ENCODE data around the gene SETDB1.
A peak's percentile ranks its signal among the peaks of the same experiment; 100 is the strongest.

The SETDB1 gene

DNA sequence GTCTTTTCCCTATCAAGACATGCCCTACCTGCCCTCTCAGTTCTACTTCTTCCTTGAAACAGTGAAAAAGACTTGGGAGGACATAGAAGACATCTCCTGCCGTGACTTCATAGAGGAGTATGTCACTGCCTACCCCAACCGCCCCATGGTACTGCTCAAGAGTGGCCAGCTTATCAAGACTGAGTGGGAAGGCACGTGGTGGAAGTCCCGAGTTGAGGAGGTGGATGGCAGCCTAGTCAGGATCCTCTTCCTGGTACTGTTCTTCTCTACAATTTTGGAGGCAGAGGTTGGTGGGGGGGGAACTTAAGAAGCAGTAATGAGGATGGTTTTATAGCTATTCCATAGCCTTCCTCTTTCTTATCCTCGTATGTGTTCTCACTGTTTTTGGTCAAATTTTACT, 18.7 kb downstream of the SETDB1 start:
- DNase-seq = no peak

- DNase-seq = no peak
Observed at GRCh38 chr1:150954708-150955107, 28.5 kb downstream of the SETDB1 start.

- no peak for DNase-seq
Observed at GRCh38 chr1:150955280-150955679, 29.1 kb downstream of the SETDB1 start.

DNA sequence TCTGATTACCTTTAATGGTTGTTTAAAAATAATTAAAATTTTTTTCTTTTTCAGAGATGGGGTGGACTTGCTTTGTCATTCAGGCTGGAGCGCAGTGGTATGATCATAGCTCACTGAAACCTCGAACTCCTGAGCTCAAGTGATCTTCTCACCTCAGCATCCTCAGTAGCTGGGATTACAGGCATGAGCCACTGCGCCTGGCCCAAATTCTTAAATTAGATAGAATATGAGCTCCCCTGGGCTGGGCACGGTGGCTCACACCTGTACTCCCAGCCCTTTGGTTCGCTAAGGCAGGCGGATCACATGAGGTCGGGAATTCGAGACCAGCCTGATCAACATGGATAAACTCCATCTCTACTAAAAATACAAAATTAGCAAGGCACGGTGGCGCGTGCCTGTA, 31.5 kb downstream of the SETDB1 start:
- DNase-seq = no peak

- DNase-seq = no peak
Observed at GRCh38 chr1:150960646-150961045, 34.5 kb downstream of the SETDB1 start.

- no peak for DNase-seq
Observed at GRCh38 chr1:150961756-150962155, 35.6 kb downstream of the SETDB1 start.

- DNase-seq = no peak
Observed at GRCh38 chr1:150963321-150964163, 37.4 kb downstream of the SETDB1 start.

GRCh38 chr1:150964164-150964489, 38.0 kb downstream of the SETDB1 start:
- DNase-seq = no peak

- DNase-seq = no peak
Observed at GRCh38 chr1:150965605-150966004, 39.4 kb downstream of the SETDB1 start.

DNA sequence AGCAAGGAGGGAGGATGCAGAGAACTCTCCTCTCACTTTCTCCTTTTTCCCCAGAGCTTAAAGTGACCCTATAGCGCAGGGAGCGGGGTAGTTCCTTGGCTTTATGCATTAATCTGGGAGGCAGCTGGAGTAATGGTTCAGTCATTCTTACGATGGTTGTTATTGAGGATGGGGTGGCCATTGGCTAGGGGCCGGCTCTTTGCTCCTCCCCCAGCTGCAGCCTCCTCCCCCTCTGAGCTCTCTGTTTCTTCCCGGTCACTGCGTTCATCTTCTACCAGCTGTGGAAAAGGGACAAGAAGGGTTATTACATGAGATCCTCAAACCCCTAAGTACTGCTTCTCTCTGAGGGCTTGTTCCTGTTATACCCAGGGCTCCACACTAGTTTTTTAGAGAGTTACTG, 39.8 kb downstream of the SETDB1 start:
- DNase-seq = no peak

DNA sequence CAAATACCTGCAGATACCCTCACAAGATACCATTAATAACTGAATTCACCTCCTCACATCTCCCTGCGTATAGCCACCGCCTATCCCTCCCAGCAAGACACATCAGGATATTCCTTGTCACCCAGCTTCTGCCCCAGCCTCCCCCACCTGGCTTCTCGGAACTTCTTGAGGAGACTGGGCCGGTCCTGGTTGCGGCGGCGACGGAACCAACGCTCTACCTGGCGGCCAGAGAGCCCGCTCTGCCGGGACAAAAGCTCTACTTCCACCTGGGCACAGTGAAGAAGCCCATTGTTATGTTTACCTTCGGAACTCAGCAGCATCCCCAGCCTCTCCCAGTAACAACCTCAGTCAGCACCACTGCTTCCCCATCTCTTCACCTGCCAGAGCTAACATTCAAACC, 41.8 kb downstream of the SETDB1 start:
- no peak for DNase-seq

GRCh38 chr1:150968491-150968890, 42.3 kb downstream of the SETDB1 start:
- DNase-seq = no peak

DNA sequence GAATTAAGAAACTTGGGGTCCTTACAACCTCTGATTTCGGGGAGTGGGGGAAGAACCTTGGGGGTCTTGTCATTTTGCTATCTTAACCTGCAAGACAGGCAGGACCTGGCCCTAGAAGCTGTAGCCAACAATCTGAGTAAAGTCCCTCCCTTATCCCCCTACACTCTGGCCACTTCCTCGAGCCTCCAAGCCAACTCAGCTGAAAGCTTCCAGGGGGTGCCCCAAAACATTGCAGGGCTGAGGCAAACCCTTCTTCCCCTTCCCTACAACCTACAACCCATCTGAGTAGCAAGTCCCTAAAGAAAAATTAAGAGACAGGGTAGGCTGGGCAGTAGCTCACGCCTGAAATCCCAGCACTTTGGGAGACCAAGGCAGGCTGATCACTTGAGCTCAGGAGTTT, 43.5 kb downstream of the SETDB1 start:
- DNase-seq = no peak

DNA sequence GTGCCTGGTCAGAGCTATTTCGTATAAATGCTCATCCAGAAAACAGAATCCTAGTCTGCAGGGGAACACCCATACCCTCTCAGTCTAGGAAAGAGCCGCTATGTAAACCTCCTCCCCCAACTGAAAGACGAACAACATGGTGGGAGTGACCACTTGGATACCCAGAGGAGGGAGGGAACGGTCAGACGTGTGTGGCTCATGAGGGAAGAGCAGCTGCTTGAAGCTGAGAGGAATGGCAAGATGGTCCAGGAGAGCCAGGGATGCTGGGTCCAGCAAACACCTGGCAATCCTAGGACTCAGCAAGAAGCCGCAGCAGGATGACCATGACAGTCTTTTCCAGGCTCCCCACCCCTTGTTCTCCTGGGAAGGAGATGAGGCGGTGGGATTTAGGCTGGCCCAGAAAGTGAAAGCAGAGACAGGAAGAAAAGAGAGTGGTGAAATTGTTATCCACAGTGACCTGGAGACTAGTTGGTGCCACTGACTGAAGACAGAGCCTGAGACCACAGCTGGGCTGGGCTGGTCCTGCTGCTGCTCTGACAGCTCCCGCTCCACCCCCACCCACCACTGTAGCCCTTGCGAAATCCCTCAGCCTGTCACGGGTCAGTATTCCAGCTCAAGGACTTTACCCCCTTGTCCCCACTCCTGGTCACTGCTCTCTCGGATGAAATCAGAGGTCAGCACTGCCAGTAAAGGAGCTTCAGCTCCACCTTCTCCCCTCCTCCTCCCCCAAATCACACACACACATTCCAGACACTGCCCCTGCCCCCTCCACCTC, 44.8 kb downstream of the SETDB1 start:
- no peak for DNase-seq

- DNase-seq = no peak
Observed at GRCh38 chr1:150971583-150972416, 45.6 kb downstream of the SETDB1 start.

DNA sequence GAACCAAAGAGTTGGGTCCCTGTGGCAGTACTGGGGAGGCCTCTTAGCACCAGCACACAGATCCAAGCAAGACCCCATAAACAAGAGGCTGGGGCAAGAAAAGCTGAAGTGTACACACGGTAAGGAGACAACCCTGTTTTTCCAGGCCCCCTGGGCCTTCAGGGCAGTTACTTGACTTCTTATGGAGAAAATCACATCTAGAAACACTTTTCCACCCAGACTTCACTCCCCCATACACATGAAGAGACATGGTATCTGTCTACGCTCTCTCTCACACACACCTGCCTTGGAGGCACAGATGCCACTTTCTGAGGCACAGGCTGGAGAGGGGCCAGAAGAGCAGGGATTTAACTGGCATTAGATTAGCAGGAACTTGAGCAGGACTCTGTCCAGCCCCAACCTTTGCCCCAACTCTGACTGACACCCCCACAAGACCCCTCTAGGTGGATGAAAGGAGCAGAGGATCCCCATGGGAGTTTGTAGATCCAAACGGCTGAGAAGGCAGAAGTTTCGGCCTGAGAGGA, 46.3 kb downstream of the SETDB1 start:
- DNase-seq = no peak

- DNase-seq = no peak
Observed at GRCh38 chr1:150973258-150973835, 47.2 kb downstream of the SETDB1 start.

DNA sequence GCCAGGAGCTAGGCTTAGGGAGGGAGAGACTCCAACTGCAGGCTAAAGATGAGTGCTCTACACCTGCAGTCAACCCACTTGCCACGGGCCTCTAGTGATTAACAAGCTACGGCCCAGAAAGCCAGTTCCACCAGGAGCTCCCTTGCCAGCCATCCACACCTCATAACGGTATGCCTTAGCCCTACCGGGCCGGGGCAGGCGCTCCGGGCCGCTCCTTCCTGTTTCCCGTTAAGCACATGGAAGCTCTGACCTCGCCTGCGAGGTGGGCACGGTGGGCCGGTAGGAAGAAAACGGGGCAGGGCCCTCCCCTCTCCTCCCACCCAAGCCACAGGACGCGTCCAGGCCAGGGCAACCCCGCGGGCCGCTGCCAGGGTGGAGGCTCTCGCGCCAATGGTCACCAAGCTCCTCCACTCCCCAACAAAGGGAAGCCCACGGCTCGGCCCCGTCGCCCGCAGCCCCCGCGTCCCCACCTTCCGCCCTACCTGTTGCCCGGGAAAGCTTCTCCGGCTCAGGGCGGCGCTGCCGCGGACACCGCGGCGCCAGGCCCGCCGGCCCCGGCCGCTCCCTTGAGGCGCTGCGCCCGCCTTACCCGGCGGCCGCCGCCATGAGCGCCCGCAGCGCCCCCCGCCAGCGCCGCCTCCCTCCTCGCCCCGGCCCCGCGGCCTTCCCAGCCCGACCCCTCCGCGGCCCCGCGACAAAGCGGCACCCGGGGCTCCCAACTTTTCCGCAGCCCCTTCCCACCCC, 47.8 kb downstream of the SETDB1 start:
- peak; percentile 29 for DNase-seq

DNA sequence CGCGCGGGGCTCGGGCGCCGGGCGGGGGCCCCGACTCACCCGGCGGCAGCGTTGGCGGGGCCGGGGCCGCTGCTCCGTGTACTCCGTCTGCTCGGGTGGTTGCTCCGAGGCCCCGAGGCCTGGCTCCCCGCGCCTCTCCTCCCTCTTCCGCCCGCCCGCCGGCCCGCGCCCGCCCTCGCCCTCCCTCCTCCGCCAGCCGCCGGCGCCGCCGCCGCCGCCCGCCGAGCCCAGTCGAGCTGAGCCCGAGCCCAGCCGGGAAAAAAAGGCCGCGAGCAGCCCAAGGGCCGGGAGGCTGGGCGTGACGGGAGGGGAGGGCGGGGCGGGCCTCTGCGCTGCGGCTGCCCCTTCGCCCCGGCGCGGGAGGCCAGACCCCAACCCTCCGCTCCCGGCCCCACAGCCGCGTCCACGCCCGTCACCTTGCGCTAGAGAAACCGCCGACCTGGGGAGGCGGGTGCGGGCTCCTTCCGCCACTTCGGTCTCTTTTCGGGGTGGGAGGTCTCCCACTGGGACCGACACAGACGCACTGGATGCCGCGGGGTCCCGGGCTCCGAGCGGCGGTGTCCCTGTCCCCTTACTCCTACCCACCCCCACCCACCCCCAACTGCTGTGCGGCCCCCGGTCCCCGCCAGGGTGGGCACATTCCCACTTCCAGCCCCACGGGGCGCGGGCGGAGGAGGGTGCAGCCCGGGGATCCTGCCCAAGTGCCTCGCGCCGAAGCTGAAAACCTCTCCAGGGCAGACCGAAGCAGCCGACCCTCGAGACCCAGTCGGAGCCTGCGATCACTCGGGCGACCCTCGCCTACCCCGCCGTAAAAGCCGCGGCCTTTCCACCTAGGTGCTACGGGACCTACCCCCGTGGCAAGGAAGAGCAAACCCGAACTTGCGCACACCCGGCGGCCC, 48.7 kb downstream of the SETDB1 start, which contains the start of gene CERS2:
Gene CERS2 (minus strand): TSS at position 256 of the 899 bp plus-strand sequence. CDS start 5,745 bp downstream, outside the sequence.
- peak; percentile 76 for DNase-seq

- DNase-seq = no peak
Observed at GRCh38 chr1:150976401-150976821, 50.2 kb downstream of the SETDB1 start.

All from activated CD4-positive, alpha-beta T cell treated with anti-CD3 and anti-CD28 coated beads, Interleukin-2, amount 50 U/mL, for 1 hour (primary cell).